ENCODE data around the gene TIPARP. TPM values are rescaled to one million over a fixed set of nuclear protein-coding genes. Genes with fewer than 3 reads are reported as not detected.

TIPARP gene
- total and polyA plus RNA-seq, 2 of the 13 experiments (the other 11 are each of a cell fraction or from before 2014, with no cell fraction given) = 7.3 to 19.7 TPM

DNA sequence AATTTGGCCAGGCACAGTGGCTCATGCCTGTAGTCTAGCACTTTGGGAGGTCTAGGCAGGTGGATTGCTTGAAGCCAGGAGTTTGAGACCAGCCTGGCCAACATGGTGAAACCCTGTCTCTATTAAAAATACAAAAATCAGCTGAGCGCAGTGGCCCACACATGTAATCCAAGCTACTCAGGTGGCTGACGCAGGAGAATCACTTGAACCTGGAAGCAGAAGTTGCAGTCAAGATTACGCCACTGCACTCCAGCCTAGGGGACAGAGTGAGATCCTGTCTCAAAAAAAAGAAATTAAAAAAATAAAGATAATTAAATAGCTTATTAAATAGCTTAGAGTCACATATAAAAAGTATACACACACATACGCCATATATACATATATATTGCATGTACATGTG lies 3.7 kb upstream of the TIPARP start (continued):
- no peak for TF ChIP-seq IKZF4 (CRISPR knock-in tag; IDR thresholded peaks at IDR 0.05; ENCODE audit: borderline replicate concordance, low read depth, not compliant biosample characterization)
- no peak for TF ChIP-seq EHMT2 (IDR thresholded peaks at IDR 0.05; ENCODE audit: borderline replicate concordance, low read depth, low read length)
- TF ChIP-seq FOSL2 (CRISPR knock-in tag; IDR thresholded peaks at IDR 0.05) = no peak
- TF ChIP-seq, protein P1, sequence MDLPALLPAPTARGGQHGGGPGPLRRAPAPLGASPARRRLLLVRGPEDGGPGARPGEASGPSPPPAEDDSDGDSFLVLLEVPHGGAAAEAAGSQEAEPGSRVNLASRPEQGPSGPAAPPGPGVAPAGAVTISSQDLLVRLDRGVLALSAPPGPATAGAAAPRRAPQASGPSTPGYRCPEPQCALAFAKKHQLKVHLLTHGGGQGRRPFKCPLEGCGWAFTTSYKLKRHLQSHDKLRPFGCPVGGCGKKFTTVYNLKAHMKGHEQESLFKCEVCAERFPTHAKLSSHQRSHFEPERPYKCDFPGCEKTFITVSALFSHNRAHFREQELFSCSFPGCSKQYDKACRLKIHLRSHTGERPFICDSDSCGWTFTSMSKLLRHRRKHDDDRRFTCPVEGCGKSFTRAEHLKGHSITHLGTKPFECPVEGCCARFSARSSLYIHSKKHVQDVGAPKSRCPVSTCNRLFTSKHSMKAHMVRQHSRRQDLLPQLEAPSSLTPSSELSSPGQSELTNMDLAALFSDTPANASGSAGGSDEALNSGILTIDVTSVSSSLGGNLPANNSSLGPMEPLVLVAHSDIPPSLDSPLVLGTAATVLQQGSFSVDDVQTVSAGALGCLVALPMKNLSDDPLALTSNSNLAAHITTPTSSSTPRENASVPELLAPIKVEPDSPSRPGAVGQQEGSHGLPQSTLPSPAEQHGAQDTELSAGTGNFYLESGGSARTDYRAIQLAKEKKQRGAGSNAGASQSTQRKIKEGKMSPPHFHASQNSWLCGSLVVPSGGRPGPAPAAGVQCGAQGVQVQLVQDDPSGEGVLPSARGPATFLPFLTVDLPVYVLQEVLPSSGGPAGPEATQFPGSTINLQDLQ (CRISPR knock-in tag; IDR thresholded peaks at IDR 0.05) = no peak

DNA sequence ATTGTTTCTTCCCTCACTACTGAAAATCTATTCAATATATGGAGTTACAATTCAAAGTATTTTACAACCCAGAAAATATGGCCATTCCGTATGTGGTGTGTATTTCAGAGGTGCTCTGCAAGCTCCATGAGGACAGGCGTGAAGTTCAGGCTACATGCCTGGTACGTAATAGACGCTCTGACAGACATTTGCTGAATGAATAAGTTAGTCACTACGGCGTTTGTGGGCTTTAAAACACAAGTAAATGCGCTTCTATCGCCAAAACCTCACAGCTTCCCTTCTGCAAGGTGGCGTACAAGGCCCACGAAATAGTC lies 701 bp upstream of the TIPARP start:
- H3K36me3 ChIP-seq (replicated peaks in 1 of 2; ENCODE audit: control insufficient read depth in 1 of 2, insufficient read depth in 2 of 2, low read length in 2 of 2) = peaks cover 2 to 11% of the 10 kb centered on the region in 2 experiments; a peak in 3 of 5 replicates
- peak overlapping the region; percentile 89 for H3K27ac ChIP-seq (ENCODE audit: extremely low read length, insufficient read depth, low read length)
- intact Hi-C loops (cut with micrococcal nuclease; ENCODE audit: unreplicated experiment) = loop anchor here (1.0 to 10.0 kb wide), 9 partner anchors 55 to 519 kb away; partner anchors contain the start of genes LEKR1 and SSR3
- TF ChIP-seq, protein P2, sequence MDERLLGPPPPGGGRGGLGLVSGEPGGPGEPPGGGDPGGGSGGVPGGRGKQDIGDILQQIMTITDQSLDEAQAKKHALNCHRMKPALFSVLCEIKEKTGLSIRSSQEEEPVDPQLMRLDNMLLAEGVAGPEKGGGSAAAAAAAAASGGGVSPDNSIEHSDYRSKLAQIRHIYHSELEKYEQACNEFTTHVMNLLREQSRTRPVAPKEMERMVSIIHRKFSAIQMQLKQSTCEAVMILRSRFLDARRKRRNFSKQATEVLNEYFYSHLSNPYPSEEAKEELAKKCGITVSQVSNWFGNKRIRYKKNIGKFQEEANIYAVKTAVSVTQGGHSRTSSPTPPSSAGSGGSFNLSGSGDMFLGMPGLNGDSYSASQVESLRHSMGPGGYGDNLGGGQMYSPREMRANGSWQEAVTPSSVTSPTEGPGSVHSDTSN (CRISPR knock-in tag; IDR thresholded peaks at IDR 0.05) = 0 out of 2 replicates have a peak, but pooled peaks have one; percentile 8
- TF ChIP-seq IKZF4 (CRISPR knock-in tag; IDR thresholded peaks at IDR 0.05; ENCODE audit: borderline replicate concordance, low read depth, not compliant biosample characterization) (peak; percentile 15), ZNF33B (CRISPR knock-in tag; IDR thresholded peaks at IDR 0.05) (peak; percentile 23; the same call in 1 of the 2 replicates), SMARCC2 (IDR thresholded peaks at IDR 0.05) (no peak), CBX2 (IDR thresholded peaks at IDR 0.05; ENCODE audit: low read depth, low read length) (no peak), CBX2 (CRISPR knock-in tag; IDR thresholded peaks at IDR 0.05; ENCODE audit: low read depth) (peak; percentile 18; the same call in 1 of the 2 replicates), JUNB (CRISPR knock-in tag; IDR thresholded peaks at IDR 0.05; ENCODE audit: borderline replicate concordance) (0 out of 2 replicates have a peak, but pooled peaks have one; percentile 44)
- peaks cover 38% of the 10 kb centered on the region for H3K79me2 ChIP-seq (ENCODE audit: insufficient read depth, low read length)
- H3K4me3 ChIP-seq (replicated peaks in 1 of 3; ENCODE audit: insufficient read depth in 1 of 3, low read depth in 2 of 3, low read length in 3 of 3) = peak overlapping the region; percentile 76 to 96 (median 82)
- no peaks in the 10 kb centered on the region for H3K27me3 ChIP-seq (ENCODE audit: control insufficient read depth in 1 of 2, insufficient read depth in 2 of 2, low read length in 2 of 2)
- no peaks in the 10 kb centered on the region for H3K9me3 ChIP-seq (ENCODE audit: low read length)
- no peak overlapping the region for H2AFZ ChIP-seq (ENCODE audit: low read length)
- TSS peak; percentile 87 for BruUV-seq (replicated peaks)
- H4K20me1 ChIP-seq (ENCODE audit: insufficient read depth, low read length) = peaks cover 20% of the 10 kb centered on the region
- ATAC-seq = peak; percentile 9
- POLR2A ChIA-PET = interaction anchor here (0.7 to 3.2 kb wide), 9 partner anchors 9 to 501 kb away, joined by 3 to 36 read pairs (median 10); partner anchors contain the start of gene SSR3
- CTCF ChIA-PET (ENCODE audit: low intra/inter-chr PET ratio, low total read pairs) = interaction anchor here (1.6 to 2.2 kb wide), 2 partner anchors 457 to 464 kb away, joined by 5 to 8 read pairs; no protein-coding TSS in a partner anchor
- in situ Hi-C loops (cut with HindIII; ENCODE audit: extremely low pct_ligation_motif_present, low pct_unique_long_range_greater_than_20kb) = loop anchor here (10.0 kb wide), 3 partner anchors 119 to 461 kb away; partner anchors contain the start of gene SSR3
- peak overlapping the region; percentile 76 for H3K9ac ChIP-seq (ENCODE audit: insufficient read depth, low read depth, low read length)
- peaks cover 41% of the 10 kb centered on the region for H3K4me1 ChIP-seq (ENCODE audit: insufficient read depth, low read length)
- no peak for FAIRE-seq
- WGBS (ENCODE audit: low lambda C conversion rate) = 1% methylated on average over 6 of the region's 10 CpGs
- DNase-seq (ENCODE audit: low spot score) = no peak
- H3K4me2 ChIP-seq (ENCODE audit: low read depth, low read length) = peak overlapping the region; percentile 81
